Subcutaneous adipose tissue (tissue), 4 donors: ENCODE results near the gene SPATA45. TPM values are rescaled to one million over a fixed set of nuclear protein-coding genes. Genes with fewer than 3 reads are reported as not detected.

Source experiments
- CTCF ChIP-seq: fragments of 450-650 bp; IDR thresholded peaks from one replicate; pipeline ENCODE4 v1.5.1; 2016; ENCODE audit warnings: low read depth, mild to moderate bottlenecking, control low read depth, antibody characterized with exemption, moderate library complexity
- total RNA-seq, 4 donors: library from RNA; depleted of rRNA; stranded (reverse); fragments of >200 nt; gene quantifications; one replicate each; pipeline ENCODE4 v1.1.0, GENCODE V29; 2016

Gene SPATA45
- not detected for total RNA-seq

- TF ChIP-seq CTCF: no peak
Measured at GRCh38 chr1:212847549-212847948, at the start of gene SPATA45. TSS of gene SPATA45 (minus strand) at chr1:212847649. CDS start at chr1:212836149, 11,500 bp downstream.

GRCh38 chr1:212892108-212892507 lies 44.7 kb upstream of the SPATA45 start:
- TF ChIP-seq CTCF: no peak

GRCh38 chr1:212884592-212884991 lies 37.1 kb upstream of the SPATA45 start:
- no peak for TF ChIP-seq CTCF

- no peak for TF ChIP-seq CTCF
Measured at GRCh38 chr1:212879947-212880690, 32.7 kb upstream of the SPATA45 start.

GRCh38 chr1:212878418-212878817 lies 31.0 kb upstream of the SPATA45 start:
- TF ChIP-seq CTCF: no peak

GRCh38 chr1:212873518-212873917 lies 26.1 kb upstream of the SPATA45 start:
- TF ChIP-seq CTCF: no peak

- no peak for TF ChIP-seq CTCF
Measured at GRCh38 chr1:212871976-212872375, 24.5 kb upstream of the SPATA45 start.
